GM11168 (cell line): ENCODE data around the gene LRRC71.
"Not testable (repeated sequence)": the region's sequence is repeated elsewhere in the genome, so short reads cannot be mapped to it uniquely, and the experiment has no call there.

Source experiments
- in situ Hi-C: fragments of 300-500 bp; cut with MboI; formaldehyde crosslinking; loops from one replicate; pipeline ENCODE4 v1.12.0; 2022; ENCODE audit warnings: low sequenced_read_pairs; ENCODE audit not compliant: unreplicated experiment

The LRRC71 gene

GRCh38 chr1:156924478-156925153 is 4.2 kb downstream of the LRRC71 start:
- in situ Hi-C loops = no loop called here

DNA sequence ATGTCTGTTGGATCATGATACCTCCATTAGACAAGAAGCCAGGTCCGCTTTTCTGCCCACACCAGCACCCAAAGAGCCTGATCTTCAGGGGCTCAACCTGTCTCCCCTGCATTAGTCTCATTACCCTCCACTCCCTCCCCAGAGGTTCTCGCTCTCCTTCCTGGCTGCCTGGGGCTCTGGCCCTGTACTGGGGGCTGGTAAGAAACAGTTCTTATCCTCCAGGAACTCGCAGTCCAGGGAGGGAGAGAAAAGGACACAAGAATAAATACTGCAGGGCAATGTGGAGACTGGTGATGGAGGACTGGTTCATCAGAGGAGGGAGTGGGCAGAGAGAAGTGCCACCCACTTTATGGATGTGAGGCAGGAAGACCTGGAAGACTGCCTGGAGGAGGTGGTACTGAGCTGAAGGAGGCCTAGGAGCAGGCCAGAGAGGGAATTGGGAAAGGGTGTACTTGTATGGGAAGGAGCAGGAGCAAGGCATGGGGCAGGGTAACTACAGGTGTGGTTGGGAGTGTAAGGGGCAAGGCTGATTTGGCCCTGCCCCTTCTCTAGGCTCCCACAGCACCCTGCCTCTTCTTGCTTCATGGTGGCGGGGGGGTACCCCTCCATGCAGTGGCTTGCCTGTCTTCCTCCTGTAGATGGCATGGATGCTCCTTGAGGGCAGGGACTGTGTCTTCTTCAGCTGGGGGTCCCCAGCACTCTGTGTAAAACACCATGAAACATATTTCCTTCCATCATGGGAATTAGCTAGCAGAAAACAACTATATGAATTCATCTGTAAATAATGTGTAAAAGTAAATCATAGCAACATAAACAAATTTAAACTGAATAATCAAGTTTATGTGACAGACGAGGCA is 5.0 kb downstream of the LRRC71 start:
- in situ Hi-C loops = no loop called here

GRCh38 chr1:156926175-156926574 is 5.7 kb downstream of the LRRC71 start:
- in situ Hi-C loops = no loop called here

- in situ Hi-C loops = not testable (repeated sequence)
These were observed 6.3 kb downstream of the LRRC71 start for GRCh38 chr1:156926695-156927094.

DNA sequence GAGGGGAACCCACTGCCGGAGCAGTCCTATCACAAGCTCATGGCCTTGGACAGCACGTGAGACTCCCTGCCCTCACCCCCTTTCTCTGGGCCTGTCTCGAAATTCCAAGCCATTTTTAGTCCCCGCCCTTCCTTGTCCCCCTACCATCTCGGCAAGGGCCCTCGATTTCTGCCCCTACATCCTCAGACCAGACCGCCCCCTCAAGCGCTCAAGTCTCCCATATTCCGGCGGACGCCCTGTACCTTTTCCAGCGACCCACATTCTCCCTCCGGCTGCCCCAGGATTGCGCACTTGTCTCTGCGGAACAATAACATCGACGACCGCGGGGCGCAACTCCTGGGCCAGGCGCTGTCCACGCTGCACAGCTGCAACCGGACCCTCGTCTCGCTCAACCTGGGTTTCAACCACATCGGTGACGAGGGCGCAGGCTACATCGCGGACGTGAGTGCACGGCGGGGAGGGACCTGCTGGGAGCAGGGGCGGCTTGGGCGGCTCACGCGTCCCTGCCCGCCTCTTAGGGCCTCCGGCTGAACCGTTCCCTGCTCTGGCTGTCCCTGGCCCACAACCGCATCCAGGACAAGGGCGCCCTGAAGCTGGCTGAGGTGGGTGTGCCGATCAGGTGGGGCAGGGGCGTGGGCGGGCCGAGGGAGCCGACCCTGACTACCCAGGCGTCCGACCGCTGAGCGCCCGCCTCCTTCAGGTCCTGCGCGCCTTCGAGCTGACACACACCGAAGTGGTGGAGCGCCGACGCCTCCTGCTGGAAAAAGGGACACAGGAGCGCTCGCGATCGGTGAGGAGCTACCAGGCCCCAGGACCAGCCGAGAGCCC is 7.0 kb downstream of the LRRC71 start:
- in situ Hi-C loops = no loop called here

- in situ Hi-C loops = no loop called here
These were observed 7.7 kb downstream of the LRRC71 start for GRCh38 chr1:156928043-156928602.

DNA sequence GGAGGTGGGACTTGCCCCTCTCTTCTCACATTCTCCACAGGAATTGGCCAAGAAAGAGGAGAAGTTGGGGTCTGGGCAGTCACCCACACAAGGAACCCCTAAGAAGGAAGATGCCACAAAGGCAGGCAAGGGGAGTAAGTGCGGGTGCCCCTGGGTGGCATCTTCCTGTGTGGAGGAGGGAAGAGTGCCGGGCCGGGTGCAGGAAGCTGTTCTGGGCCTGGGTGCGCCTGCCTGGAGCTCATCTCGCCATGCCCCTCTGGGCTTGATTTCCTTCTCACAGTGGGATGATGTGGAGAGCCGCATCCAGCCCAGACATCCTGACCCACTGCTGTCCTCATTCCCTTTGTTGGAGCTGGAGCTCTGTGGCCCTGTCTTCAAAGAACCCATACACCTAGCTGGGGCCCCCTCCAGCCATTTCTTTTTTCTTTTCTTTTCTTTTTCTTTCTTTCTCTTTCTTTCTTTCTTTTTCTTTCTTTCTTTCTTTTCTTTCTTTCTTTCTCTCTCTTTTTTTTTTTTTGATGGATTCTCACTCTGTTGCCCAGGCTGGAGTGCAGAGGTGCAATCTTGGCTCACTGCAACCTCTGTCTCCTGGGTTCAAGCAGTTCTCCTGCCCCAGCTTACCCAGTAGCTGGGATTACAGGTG is 9.3 kb downstream of the LRRC71 start:
- in situ Hi-C loops = no loop called here

- in situ Hi-C loops = no loop called here
These were observed 10.1 kb downstream of the LRRC71 start for GRCh38 chr1:156930483-156930882.

GRCh38 chr1:156931211-156931952 is 10.9 kb downstream of the LRRC71 start:
- in situ Hi-C loops = no loop called here

DNA sequence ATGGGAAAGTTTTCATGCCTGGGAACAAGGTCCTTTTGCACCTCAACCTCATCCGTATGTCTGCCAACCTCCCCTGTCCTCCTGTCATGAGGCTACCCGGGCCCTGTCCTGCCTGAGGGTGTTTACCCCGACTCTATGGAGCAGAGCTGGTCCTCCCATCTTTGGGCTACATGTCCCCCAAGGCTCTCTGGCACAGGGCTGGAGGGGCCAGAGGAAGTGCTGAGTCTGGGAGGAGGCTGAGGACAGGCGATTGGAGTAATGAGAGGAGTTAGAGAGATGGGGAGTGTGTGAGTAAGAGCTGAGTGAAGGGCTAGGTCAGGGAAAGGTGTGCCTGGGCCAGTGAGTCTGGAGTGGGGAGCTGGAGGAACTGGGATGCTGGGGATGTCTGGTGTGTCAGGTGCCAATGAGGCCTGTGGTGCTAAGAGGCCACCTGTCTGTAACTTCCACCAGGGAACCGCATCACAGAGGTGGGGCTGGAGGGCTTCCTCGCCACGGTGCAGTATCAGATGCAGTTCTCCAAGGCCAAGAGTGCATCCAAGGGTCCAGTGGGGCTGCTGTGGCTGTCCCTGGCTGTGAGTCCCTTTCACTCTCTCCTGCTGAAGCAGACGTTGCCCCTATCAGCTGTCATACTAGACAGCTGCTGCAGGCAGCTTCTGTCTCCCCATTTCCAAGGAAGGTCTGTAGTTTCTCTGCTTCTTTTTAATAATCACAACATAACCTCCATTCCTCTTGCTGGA is 11.7 kb downstream of the LRRC71 start:
- in situ Hi-C loops = no loop called here

- in situ Hi-C loops = no loop called here
These were observed 12.7 kb downstream of the LRRC71 start for GRCh38 chr1:156933136-156933535.

GRCh38 chr1:156935505-156936128 is 15.2 kb downstream of the LRRC71 start:
- in situ Hi-C loops = no loop called here

DNA sequence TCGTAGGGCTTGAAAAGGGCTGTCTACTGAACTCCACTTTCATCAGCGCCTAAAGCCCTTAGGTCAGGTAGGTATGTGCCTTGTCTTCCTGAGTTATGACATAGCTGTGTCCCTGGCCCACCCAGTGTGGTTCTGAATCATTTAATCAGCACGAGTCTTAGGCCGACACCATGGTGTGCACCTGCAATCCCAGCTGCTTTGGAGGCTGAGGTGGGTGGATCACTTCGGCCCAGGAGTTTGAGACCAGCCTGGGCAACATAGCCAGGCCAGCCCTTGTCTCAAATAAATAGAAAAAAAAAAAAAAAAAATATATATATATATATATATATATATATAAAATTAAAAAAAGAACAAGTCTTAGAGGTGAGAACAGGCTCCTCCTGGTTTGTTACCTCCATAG is 15.8 kb downstream of the LRRC71 start:
- in situ Hi-C loops = no loop called here

DNA sequence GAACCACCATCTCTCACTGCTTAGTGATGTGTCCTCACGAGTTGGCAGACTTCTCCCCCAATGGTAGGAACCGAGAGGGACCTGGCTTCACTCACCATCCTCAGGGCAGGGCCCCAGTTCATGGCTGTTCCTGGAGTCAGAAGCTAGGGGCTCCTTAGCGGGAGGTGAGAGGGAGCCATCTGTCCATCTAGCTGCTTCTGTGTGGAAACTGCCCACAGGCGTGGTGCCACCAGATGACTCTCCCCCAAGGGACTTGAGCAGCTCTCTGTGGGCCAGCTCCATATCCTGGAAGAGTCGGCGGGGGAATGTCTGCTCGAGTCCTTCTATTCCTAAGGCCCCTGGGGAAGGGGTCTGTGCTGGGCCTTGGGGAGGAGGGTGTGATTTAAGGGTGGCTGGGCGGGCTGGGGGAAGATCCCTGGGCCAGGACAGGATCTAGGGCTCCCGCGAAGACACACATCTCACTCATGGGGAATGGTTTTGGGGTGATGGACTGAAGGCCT is 16.3 kb downstream of the LRRC71 start:
- in situ Hi-C loops = no loop called here

- in situ Hi-C loops = no loop called here
These were observed 17.5 kb downstream of the LRRC71 start for GRCh38 chr1:156937883-156938282.

DNA sequence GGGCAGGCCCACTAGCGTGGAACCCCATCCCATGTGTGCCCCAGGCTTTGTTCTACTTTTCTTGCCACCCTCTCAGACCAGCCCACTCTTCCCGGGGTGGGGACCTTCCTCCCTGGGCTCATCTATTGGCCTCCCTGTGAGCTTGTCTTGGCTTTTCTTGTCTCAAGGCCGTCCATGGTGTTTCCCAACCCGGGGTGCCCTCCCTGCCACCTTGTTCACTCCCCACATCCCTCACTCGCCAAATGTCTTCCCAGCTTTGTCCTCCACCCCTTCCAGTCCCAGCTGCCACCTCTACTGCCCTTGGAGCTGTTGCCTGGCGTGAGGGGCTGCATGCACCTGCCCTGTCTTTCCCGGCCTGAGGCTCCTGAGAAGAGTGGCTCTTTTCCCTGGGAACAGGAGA is 18.4 kb downstream of the LRRC71 start:
- in situ Hi-C loops = no loop called here

- in situ Hi-C loops = no loop called here
These were observed 19.4 kb downstream of the LRRC71 start for GRCh38 chr1:156939786-156940334.

GRCh38 chr1:156941675-156942074 is 21.2 kb downstream of the LRRC71 start:
- in situ Hi-C loops = no loop called here
